GM18517 (cell line): ENCODE results near the gene NBPF4.
"Not testable (repeated sequence)": the region's sequence is repeated elsewhere in the genome, so short reads cannot be mapped to it uniquely, and the experiment has no call there.

Experiments
- ATAC-seq: cut with Tn5 transposase; IDR thresholded peaks from one replicate; pipeline ENCODE4 v1.9.1; 2021; ENCODE audit warnings: mild to moderate bottlenecking, moderate library complexity; ENCODE audit not compliant: unreplicated experiment

The NBPF4 gene

DNA sequence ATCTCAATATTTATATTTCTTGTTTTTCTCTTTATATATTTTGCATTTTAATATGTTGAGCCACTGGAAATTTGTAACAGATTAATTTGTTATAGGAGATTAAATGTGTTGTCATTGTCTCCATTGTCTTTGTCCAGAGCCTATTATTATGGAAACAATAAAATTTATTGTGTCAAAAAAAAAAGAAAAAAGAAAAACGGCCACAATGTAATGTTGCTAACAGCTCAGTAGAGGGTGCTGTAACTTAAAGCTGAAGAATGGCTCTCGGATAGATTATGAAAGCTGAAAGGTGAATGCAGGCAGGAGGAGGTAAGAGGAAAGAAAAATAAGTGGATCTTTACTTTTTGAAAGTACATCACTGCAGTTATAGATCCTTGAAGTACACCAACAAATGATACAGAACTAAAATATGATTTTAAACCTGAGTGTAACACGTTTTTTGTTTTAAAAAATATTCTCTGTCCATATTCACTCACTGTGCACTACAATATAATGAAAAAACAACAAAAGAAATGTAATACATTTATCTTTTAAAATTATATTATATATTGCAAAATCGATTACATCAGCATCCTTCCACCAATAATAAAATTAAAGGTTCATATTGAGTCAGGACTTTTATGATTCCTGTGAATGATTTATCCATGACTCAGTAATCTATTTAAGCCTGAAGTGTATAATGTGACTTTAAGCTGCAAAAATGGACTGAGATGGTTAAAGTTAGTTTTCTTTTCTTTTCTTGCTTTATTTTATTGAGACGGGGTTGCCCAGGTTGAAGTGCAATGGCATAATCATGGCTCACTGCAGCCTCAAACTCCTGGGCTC, 29.0 kb downstream of the NBPF4 start:
- ATAC-seq: not testable (repeated sequence)

DNA sequence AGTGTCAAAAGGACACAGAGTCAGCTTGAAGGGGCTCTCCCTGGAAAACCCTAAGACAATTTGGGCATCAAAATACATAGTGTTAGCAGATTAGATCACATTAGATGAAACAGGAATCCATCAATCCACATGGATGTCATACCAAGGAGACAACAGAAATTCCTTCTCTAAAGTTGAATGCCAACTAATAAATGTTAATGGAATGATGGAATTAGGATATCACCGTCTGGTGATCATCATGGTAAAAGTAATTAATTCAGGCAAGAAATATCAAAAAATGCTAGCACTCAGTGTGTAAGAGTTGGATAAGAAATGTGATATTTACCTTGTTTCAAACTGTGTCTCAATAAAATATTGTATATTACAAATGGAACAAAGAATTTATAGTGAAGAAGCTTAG, 32.9 kb downstream of the NBPF4 start:
- ATAC-seq: no peak

DNA sequence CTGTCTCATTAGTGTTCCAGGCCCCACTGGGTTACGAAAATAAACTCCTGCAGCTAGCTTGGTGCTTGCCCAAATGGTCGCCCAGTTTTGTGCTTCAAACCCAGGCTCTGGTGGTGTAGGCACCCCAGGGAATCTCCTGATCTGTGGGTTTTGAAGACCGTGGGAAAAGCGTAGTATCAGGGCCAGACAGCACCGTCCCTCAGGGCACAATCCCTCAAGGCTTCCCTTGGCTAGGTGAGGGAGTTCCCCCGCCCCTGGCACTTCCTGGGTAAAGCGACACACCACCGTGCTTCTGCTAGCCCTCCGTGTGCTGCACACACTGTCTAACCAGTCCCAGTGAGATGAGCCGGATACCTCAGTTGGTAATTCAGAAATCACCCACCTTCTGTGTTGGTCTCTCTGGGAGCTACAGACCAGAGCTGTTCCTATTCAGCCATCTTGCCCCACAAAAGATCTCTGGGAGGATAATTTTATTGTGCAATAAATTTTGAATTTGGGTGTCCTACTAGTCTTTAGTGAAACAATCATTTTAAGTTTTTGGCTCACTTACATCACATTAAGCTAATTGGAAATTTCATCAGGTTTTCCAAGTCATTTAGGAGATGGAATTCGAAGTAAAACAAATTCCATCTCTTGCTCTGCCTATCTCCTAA, 34.3 kb downstream of the NBPF4 start:
- ATAC-seq: no peak

DNA sequence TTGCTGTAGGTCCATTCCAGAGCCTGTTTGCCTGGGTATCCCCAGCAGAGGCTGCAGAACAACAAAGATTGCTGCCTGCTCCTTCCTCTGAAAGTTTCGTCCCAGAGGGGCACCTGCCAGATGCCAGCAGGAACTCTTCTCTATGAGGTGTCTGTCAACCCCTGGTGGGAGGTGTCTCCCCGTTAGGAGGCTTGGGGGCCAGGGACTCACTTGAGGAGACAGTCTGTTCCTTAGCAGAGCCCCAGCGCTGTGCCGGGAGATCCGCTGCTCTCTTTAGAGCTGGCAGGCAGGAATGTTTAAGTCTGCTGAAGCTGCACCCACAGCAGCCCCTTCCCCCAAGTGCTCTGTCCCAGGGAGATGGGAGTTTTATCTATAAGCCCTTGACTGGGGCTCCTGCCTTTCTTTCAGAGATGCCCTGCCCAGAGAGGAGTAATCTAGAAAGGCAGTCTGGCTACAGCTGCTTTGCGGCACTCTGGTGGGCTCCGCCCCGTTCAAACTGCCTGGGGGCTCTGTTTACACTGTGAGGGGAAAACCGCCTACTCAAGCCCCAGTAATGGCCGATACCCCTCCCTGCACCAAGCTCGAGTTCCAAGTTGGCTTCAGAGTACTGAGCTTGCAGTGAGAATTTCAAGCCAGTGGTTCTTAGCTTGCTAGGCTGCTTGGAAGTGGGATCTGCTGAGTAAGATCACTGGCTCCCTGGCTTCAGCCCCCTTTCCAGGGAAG, 35.0 kb downstream of the NBPF4 start:
- no peak for ATAC-seq

DNA sequence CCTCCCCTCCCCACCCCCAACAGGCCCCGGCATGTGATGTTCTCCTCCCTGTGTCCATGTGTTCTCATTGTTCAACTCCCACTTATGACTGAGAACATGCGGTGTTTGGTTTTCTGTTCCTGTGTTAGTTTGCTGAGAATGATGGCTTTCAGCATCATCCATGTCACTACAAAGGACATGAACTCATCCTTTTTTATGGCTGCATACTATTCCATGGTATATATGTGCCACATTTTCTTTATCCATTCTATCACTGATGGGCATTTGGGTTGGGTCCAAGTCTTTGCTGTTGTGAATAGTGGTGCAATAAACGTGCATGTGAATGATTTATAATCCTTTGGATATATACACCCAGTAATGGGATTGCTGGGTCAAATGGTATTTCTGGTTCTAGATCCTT, 40.3 kb downstream of the NBPF4 start:
- ATAC-seq: not testable (repeated sequence)

DNA sequence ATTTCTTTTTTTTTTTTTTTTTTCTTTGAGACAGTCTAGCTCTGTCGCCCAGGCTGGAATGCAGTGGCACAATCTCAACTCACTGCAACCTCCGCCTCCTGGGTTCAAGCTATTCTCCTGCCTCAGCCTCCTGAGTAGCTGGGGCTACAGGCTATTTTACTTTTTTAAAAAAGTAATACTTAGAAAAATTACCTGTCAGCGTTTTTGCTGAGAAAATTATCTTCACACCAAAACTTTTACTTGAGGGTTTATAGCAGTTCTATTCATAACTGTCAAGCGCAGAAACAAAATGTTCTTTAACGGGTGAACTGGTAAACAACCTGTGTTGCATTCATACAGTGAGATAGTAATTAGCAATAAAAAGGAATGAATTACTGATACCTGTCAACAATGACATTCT, 42.2 kb downstream of the NBPF4 start:
- no peak for ATAC-seq

DNA sequence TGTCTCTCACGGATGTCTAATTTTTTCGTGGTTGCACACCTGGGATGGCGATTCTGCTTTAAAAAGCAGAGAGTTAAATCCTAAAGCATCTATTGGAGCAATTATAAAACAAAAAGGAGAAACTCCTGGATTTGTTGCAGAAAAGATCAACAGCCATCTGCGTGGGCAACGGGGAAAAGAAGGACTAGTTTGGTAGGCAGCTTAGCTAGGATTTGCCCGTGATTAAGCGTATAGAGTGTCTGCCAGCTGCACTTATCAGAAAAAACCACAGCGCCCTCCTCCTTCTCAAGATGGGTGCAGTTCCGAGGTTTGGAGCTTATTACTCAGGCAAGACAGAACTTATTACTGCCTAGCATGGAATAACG, 43.2 kb downstream of the NBPF4 start:
- no peak for ATAC-seq

DNA sequence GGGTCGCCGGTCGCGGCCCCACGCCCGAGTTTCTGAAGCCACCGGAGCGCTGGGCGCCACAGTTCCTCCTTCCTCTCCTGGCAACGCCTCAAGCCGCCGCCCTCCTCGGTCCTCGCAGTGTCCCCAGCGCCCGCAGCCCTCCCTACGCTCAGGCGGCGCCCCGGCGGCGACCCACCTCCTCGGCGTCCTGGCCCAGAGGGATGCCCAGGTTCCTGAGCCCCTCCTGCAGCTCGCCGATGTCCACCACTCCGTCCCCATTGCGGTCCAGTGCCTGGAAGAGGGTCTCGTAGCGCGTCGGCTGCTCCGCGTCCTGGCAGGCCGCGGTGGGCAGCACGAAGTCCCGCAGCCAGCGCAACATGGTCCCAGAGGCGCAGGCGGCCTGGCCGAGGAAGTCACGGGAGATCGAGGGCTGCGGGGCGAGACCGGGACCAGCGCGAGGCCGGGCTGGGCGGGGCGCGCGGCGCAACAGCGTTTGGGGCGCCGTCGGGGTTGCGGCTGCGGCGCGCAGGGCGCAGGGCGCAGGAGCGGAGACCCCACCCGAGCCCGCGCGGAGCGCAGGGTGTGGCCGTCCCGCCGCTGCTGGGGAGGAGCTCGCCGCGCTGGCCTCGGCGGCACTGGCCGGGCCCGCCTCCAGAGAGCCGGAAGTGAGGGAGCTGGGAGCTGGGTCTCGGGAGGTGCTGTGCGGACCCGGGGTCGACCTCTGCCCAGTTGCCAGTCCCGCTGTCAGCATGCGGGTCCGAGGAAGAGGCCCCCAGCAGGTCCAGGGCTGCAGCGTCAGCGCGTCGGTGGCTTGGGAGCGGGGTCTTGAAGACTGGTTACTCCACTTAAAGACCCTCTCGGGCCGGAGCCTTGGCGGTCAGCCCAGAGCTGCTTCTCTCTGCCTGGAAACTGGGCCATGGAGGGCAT, 43.8 kb downstream of the NBPF4 start, which contains the start of gene SLC25A24:
TSS of gene SLC25A24 (minus strand) at position 563 of the 906 bp plus-strand sequence. CDS start at position 358, 205 bp downstream.
- peak; percentile 67 for ATAC-seq

DNA sequence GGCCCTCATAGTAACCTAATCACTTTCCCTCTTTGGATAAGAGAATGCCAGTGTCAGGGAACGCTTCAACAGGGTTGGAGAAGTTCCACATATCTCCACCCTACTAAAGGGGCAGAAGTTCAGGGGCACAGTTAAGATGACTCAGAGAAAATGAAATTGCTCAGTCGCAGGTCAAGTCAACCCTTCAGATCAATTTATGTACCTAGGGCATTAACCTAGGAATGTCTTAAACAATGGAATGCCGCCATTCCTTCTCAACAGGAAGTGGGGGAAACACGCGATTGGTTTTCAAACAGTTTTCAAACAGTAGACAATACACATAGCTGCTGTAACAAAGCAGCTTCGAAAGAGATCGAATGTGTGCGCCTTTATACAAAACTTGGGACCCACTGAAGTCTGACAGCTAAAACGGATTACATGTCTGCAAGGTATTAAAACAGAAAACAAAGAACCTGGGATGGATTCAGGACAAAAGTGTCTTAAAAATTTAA, 44.6 kb downstream of the NBPF4 start:
- ATAC-seq: no peak

DNA sequence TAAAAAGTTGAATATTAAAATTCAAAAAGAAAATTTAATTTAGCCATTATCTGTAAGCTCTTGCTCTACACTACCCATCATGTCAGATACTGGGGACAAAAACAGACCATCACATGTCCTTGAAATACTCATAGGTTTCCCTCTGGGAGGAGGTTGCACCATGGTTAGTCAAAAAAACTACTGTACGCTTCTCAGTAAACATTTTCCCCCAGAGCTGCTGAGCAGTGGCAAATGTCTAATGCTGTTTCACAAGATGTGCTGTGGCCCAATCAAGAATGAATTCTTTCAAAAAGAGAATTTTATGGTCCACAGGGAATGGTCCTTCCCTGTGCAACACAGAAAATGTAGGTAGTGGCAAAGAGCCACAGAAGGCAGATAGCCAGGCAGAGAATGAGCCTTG, 49.8 kb downstream of the NBPF4 start:
- ATAC-seq: no peak

DNA sequence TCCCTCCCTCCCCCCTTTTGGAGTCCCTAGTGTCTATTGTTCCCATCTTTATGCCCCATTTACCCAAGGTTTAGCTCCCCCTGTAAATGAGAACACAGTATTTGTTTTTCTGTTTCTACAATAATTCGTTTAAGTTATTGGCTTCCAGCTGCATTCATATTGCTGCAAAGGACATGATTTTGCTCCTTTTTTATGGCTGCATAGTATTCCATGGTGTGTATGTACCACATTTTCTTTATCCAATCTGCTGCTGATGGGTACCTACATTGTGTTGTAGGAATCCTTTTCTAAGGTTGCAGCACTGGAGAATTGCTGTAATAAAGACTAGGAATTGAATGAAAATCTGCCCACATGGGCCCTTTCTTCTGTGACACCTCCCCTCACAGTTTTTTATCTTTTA, 50.5 kb downstream of the NBPF4 start:
- no peak for ATAC-seq

DNA sequence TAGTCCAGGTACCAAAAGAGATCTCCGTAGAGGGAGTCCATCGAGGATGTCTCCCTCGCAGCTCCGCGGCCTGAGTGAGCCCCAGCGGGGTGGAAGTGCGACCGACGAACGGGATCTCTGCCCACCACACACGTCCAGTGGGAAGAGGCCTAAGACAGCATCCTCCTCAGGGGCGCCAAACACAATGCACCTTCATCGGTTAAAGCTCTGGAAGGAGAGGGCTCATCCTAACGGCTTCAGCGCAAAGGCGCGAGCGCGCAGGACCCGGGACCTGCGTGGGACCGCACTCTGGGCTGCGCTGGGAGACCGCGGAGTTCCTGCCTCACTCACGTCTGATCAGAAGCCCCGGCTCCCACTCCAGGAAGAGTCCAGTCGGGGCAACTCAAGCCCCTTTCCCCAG, 51.3 kb downstream of the NBPF4 start:
- no peak for ATAC-seq

DNA sequence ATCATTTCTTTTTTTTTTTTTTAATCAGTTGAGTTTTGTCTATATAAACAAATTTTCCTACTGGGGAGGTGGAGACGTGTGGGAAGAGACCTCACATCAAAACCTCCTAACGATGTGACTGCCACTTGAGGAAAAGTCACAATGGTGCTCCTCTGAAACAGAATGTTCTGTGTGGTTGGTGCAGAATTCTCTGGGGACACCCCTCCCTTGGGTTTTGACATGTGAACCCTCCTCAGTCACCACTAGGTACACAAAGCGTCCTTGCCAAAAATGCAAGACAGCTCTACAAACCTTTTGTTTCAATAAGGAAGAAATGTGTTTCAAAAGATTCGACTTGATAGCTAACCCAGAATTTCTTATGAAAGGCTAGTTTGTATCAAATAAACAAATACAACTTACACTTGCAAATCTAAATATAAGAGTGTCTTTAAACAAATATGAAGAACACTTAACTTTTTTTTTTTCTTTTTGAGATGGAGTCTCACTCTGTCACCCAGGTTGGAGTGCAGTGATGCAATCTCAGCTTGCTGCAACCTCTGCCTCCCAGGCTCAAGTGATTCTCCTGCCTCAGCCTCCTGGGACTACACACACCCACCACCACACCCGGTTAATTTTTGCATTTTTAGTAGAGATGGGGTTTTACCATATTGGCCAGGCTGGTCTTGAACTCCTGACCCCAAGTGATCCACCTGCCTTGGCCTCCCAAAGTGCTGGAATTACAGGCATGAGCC, 53.0 kb downstream of the NBPF4 start:
- ATAC-seq: no peak

DNA sequence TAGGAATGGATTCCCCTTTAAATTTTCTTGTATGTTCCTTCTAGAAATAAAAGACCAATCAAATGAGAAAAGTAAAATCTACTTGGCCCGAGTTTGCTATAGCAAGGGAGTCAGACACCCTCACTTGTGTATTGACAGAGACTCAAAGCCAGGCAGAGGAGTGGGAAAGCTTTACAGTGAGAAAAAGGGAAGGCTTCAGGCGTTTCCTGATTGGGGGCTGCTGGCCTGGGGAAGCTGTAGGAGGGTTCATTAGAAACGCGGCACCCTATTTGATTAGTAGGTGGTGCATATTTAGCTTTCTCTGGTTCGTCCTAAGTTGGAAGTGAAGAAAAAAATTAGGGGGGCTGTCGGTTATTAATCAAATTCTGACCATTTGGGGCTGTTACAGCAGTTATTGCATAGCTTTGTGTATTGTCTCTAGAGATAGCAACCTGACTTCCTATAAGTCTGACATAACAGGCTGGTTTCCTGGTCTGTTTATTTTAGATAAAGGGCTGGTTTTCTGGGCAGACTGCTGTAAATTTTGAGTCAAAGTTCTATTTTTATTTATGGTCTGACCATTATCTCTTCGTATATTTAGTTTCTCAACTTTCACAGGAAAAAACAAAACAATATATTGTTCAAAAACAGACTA, 53.8 kb downstream of the NBPF4 start:
- no peak for ATAC-seq

DNA sequence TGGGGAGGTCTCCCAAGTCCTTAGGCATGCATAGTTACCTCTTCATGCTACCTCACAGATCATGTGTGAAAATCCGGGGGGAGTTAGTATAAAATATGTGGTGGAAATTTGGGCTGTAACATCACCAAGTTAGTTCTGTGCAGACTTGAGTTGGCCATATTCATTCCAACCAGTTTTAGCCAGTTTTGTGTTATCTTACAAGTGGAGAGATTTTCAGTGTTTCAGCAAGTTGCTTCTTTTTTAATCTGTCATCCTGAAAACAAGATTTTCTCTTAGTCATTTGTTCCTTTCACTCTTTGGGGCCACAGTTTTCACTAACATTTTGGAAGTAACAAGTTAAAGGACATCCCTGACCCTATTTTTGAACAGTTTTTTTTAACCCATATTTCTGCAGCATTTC, 55.1 kb downstream of the NBPF4 start:
- no peak for ATAC-seq

DNA sequence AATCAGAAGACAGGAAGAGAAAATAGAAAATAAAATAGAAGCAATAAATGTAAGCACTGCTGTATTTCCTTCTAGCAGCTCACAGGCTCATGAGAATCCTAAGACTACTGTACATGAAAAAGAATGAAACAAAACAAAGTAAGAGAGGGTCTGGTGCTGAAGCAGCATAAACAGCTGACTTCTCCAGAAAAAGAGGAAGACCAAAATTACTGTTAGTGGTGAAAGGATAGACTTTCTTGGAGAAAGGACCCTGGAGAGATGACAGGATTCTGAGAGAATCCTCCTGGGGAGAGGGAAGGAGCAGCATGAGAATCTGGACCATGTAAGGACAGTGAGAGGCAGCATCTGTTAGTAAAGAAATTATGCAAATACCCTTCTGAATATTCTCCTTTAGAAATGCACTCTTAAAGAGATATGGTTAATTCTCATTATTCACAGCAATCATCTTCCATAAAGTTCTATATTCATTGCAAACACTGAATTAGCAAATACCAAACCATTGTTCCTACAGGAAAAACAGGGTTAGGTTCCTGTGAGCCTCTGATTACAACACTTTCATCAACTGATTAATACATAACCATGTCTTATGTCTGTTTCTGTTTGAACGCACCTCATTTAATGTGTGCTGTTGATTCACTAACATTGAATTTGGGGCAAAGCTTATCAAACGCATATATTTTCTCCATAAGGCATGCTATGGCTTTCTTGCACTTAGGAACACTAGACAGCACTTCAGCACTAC, 60.7 kb downstream of the NBPF4 start:
- no peak for ATAC-seq

DNA sequence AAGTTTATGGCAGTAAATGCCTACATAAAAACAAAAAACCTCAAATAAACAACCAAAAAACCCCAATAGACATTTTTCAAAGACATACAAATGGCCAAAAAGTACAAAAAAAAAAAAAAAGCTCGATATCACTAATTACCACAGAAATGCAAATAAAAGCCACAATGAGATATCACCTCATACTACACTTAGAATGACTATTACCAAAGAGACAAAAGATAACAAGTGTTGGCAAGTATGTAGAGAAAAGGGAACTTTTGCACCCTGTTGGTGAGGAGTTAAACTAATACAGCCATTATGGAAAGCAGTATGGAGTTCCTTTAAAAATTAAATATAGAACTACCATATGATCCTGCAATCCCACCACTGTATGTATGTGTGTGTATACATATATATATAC, 64.9 kb downstream of the NBPF4 start:
- ATAC-seq: no peak
